ENCODE data around the gene RNF10.

The RNF10 gene

GRCh38 chr12:120538281-120539156, 4.4 kb downstream of the RNF10 start:
- peak; percentile 49 for DNase-seq (ENCODE audit: low read depth)
- no peak for TF ChIP-seq CTCF (IDR thresholded peaks at IDR 0.05; ENCODE audit: insufficient read depth, low read depth, low read length, missing control alignments)
- H3K4me3 ChIP-seq (ENCODE audit: low read depth, low read length) = peak overlapping the region; percentile 53

- H3K4me3 ChIP-seq (ENCODE audit: low read depth, low read length) = no peak overlapping the region
- no peak for DNase-seq (ENCODE audit: low read depth)
Observed at GRCh38 chr12:120539303-120539702, 5.1 kb downstream of the RNF10 start.

GRCh38 chr12:120540445-120540844, 6.3 kb downstream of the RNF10 start:
- no peak for TF ChIP-seq CTCF (IDR thresholded peaks at IDR 0.05; ENCODE audit: insufficient read depth, low read depth, low read length, missing control alignments)
- H3K4me3 ChIP-seq (ENCODE audit: low read depth, low read length) = no peak overlapping the region
- no peak for DNase-seq (ENCODE audit: low read depth)

More at GRCh38 chr12:120539303-120539702, 5.1 kb downstream of the RNF10 start:
- TF ChIP-seq CTCF (IDR thresholded peaks at IDR 0.05; ENCODE audit: insufficient read depth, low read depth, low read length, missing control alignments) = no peak

GRCh38 chr12:120542166-120542565, 8.0 kb downstream of the RNF10 start:
- TF ChIP-seq CTCF (IDR thresholded peaks at IDR 0.05; ENCODE audit: insufficient read depth, low read depth, low read length, missing control alignments) = no peak
- H3K4me3 ChIP-seq (ENCODE audit: low read depth, low read length) = no peak overlapping the region
- DNase-seq (ENCODE audit: low read depth) = no peak

GRCh38 chr12:120544691-120545090, 10.5 kb downstream of the RNF10 start:
- DNase-seq (ENCODE audit: low read depth) = no peak
- H3K4me3 ChIP-seq (ENCODE audit: low read depth, low read length) = no peak overlapping the region
- no peak for TF ChIP-seq CTCF (IDR thresholded peaks at IDR 0.05; ENCODE audit: insufficient read depth, low read depth, low read length, missing control alignments)

GRCh38 chr12:120546050-120546386, 11.9 kb downstream of the RNF10 start:
- DNase-seq (ENCODE audit: low read depth) = no peak
- no peak overlapping the region for H3K4me3 ChIP-seq (ENCODE audit: low read depth, low read length)
- no peak for TF ChIP-seq CTCF (IDR thresholded peaks at IDR 0.05; ENCODE audit: insufficient read depth, low read depth, low read length, missing control alignments)

- H3K4me3 ChIP-seq (ENCODE audit: low read depth, low read length) = no peak overlapping the region
- no peak for DNase-seq (ENCODE audit: low read depth)
Observed at GRCh38 chr12:120554678-120555077, 20.5 kb downstream of the RNF10 start.

More at GRCh38 chr12:120554678-120555077, 20.5 kb downstream of the RNF10 start:
- TF ChIP-seq CTCF (IDR thresholded peaks at IDR 0.05; ENCODE audit: insufficient read depth, low read depth, low read length, missing control alignments) = no peak
